ENCODE data around the gene TBCC.
"Not testable (repeated sequence)": the region's sequence is repeated elsewhere in the genome, so short reads cannot be mapped to it uniquely, and the experiment has no call there.

The TBCC gene

GRCh38 chr6:42733867-42734481 is 11.9 kb downstream of the TBCC start:
- DNase-seq (ENCODE audit: low read depth in 2 of 2) = not testable (repeated sequence)

- no peak for DNase-seq (ENCODE audit: low read depth in 2 of 2)
Measured at GRCh38 chr6:42729731-42730130, 16.2 kb downstream of the TBCC start.

DNA sequence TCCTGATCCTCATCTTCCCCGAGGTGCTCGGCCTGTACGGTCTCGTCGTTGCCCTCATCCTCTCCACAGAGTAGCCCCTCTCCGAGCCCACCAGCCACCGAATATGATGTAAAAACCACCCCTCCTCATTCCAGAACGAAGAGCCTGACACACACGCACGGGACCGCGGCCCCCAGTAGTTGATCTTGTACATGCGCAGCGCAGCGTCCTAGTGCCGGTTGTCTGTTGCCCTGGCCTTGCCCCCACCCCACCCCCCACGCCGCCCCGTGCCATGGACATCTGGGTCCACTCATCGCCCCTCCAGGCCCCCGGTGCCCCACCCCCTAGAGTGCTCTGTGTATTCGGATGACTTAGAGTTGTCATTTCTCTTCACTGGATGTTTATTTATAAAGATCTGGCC is 18.3 kb downstream of the TBCC start:
- DNase-seq (ENCODE audit: low read depth in 2 of 2) = no peak

DNA sequence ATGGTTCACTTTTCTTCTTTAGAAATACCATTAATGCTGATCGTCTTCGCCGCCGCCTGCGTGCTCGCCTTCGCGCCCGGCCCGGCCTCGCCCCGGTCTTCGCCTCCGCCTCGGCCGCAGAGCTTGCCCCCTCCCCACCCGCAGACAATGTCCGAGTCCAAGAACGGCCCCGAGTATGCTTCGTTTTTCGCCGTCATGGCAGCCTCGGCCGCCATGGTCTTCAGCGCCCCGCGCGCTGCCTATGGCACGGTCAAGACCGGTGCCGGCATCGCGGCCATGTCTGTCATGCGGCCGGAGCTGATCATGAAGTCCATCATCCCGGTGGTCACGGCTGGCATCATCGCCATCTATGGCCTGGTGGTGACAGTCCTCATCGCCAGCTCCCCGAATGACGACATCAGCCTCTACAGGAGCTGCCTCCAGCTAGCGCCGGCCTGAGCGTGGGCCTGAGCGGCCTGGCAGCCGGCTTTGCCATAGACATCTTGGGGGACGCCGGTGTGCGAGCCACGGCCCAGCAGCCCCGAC is 18.8 kb downstream of the TBCC start:
- no peak for DNase-seq (ENCODE audit: low read depth in 2 of 2)

GRCh38 chr6:42726485-42727086 is 19.3 kb downstream of the TBCC start:
- peak; percentile 39 to 47 for DNase-seq (ENCODE audit: low read depth in 2 of 2)

DNA sequence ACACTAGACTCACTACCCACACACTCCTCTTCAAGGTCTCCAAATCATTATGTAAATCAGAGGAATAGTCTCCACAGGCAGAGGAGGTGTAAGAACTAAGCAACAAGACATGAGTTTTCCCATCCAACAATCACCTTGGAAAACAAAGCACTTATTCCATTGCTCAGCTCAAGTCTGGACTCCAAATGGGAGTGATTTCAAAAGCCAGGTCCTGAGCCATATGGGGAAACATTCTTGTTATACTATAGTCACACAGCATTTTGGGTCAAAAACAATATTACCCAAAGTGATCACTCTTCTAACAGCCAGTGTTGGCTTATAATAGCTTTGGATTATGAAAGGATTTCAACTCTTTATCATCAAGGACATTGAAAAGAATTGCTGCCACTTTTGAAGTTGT is 19.9 kb downstream of the TBCC start:
- DNase-seq (ENCODE audit: low read depth in 2 of 2) = no peak

- no peak for DNase-seq (ENCODE audit: low read depth in 2 of 2)
Measured at GRCh38 chr6:42724825-42725224, 21.1 kb downstream of the TBCC start.

DNA sequence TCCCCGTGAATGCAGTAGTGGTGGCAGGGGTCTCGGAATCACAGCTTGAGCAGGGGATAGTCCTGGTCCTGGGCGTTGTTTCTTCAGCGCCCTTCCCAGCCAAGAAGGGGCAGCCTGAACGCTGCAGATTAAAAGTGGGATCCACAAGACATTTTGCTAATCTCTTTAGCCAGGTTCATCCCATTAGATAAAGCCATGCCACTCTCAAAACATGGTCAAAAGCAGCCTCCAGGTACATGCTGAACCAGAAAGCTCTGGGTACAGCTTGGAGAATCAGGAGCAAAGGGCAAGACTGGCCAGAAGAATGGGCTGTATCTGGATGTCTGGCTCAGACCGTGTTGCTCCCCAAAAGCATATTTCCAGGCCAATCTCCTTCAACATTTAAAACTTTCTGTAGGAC is 23.4 kb downstream of the TBCC start, which contains the start of gene PRPH2:
Gene PRPH2, minus strand, starts transcription at position 101 of the 400 bp plus-strand sequence. CDS start 263 bp downstream, outside the sequence.
- DNase-seq (ENCODE audit: low read depth in 2 of 2) = no peak

- DNase-seq (ENCODE audit: low read depth in 2 of 2) = no peak
Measured at GRCh38 chr6:42720739-42721138, 25.2 kb downstream of the TBCC start.

DNA sequence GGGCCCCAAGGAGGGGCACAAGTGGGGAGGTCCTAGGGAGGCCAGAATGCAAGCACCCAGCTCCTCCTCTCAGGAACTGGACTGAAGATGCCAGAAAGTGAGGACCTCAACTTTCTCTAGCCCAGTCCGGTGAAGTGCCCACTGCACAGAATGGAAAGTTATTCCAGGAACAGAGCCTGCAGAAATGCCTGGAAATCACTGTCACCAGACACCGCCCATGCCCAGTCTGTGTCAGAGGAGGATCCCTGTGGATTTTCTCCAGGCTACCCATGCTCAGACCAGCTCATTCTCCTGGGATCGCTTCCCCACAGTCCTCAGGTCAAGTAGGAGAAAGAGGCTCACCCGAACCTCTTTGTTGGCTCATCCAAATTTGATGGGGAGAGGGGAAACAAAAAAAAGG is 30.0 kb downstream of the TBCC start:
- DNase-seq (ENCODE audit: low read depth in 2 of 2) = no peak

DNA sequence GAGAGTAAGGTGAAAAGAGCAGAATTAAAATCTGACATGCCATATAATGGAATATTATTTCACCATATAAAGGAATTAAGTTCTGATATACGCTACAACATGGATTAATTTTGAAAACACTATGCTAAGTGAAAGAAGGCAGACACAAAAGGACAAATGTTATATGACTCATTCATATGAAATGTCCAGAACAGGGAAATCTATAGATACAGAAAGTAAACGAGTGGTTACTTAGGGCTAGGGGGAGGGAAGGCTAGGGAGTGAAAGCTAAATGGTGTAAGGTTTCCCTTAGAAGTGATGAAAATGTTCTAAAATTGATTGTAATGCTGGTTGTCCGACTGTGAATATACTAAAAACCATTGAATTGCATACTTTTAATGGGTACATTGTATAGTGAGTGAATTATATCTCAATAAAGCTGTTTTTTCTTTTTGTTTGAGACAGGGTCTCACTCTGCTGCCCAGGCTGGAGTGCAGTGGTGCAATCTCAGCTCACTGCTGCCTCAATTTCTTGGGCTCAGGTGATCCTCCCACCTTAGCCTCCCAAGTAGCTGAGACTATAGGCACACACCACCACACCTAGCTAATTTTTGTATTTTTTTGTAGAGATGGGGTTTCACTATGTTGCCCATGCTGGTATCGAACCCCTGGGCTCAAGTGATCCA is 31.7 kb downstream of the TBCC start:
- DNase-seq (ENCODE audit: low read depth in 2 of 2) = no peak

DNA sequence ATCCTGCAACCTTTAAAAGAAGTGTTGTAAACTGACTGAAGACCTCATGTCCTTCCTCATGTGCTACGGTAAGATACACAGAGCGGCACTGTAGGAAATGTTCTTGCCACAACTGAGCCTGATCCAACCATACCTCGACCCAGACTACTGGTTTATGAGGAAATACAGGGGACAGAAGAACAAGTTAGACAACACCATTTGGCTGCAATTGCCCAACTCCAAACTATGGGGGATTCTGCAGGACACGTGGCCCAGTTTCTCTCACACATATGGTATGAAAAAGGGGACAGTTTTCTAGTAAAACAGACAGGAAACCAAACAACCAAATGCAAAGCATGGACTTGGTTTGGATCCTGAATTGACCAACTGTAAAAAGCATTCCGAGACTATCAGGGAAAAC is 34.0 kb downstream of the TBCC start:
- no peak for DNase-seq (ENCODE audit: low read depth in 2 of 2)

- no peak for DNase-seq (ENCODE audit: low read depth in 2 of 2)
Measured at GRCh38 chr6:42710316-42710715, 35.6 kb downstream of the TBCC start.

- DNase-seq (ENCODE audit: low read depth in 2 of 2) = no peak
Measured at GRCh38 chr6:42709871-42710270, 36.0 kb downstream of the TBCC start.

DNA sequence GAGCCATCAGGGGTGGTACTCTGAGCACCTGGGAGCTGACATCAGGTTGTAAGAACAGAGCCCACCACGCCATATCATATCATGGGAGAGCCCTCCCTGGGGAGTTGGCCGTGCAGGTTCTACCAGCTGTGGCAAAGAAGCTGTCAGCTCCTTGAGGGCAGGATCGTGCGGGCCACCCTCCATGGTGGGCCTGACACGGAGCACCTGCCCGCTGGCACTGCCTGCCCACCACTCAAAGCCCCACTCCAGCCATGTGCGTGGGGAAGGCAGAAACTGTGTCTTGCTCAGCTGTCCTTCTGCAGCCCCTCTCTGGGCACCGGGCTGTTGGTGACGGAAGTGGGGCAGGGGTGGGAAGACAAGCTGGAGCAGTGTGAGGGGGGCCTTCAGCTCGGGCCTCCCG is 37.8 kb downstream of the TBCC start:
- no peak for DNase-seq (ENCODE audit: low read depth in 2 of 2)

DNA sequence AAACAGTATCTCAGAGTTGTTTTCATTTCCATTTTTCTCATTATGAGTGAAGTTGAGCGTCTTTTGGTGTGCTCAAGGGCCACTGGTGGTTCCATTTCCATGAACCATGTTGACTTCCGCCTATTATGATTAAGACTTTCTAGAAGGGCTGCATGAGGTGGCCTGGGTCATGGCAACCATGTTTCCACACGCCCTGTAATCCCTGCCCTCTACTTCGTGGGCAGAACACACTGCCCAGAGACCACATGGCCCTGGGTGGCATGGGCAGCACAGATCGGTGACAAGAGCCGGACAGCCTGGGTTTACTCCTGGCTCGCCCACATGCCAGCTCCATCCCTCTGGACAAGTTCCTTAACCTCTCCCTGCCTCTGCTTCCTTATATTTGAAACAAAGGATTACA is 38.3 kb downstream of the TBCC start:
- DNase-seq (ENCODE audit: low read depth in 2 of 2) = no peak

GRCh38 chr6:42704937-42705374 is 40.9 kb downstream of the TBCC start:
- DNase-seq (ENCODE audit: low read depth in 2 of 2) = no peak

- no peak for DNase-seq (ENCODE audit: low read depth in 2 of 2)
Measured at GRCh38 chr6:42704251-42704936, 41.5 kb downstream of the TBCC start.

GRCh38 chr6:42702786-42703185 is 43.1 kb downstream of the TBCC start:
- not testable (repeated sequence) for DNase-seq (ENCODE audit: low read depth in 2 of 2)

- DNase-seq (ENCODE audit: low read depth in 2 of 2) = no peak
Measured at GRCh38 chr6:42702200-42702599, 43.7 kb downstream of the TBCC start.

- DNase-seq (ENCODE audit: low read depth in 2 of 2) = no peak
Measured at GRCh38 chr6:42698217-42698616, 47.7 kb downstream of the TBCC start.

DNA sequence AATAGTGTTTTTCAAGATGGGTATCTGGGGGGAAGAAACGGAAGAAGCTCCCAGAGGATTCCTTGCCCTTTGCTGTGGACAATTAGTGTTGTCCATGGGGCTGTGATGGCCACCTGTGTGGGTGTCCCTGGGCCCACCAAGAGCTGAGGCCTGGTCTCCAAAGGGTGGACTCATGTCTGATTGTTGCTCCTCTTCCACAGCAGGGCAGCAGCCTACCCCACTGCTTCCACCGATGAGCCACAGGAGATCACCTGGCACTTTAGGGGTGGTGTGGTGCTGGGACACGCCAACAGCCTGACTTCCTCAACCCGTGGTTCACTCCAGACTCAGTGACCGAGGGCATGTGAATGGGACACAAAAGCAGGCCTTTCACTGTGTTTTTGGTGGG is 48.6 kb downstream of the TBCC start:
- DNase-seq (ENCODE audit: low read depth in 2 of 2) = no peak

All from stimulated activated CD8-positive, alpha-beta memory T cell treated with anti-CD3 and anti-CD28 coated beads, Interleukin-15, amount 100 ng/mL, for 48 hours (primary cell).